Stimulated activated CD4-positive, alpha-beta T cell treated with anti-CD3 and anti-CD28 coated beads, Interleukin-2, amount 100 ng/mL, for 24 hours (primary cell): Measurements from ENCODE around the gene CD99.
"Not testable (repeated sequence)": the region's sequence is repeated elsewhere in the genome, so short reads cannot be mapped to it uniquely, and the experiment has no call there.

Experiments used
- DNase-seq, 2 donors: peaks; one replicate each; pipeline ENCODE4 v3.0.0-alpha.2; 2020

Gene CD99

DNA sequence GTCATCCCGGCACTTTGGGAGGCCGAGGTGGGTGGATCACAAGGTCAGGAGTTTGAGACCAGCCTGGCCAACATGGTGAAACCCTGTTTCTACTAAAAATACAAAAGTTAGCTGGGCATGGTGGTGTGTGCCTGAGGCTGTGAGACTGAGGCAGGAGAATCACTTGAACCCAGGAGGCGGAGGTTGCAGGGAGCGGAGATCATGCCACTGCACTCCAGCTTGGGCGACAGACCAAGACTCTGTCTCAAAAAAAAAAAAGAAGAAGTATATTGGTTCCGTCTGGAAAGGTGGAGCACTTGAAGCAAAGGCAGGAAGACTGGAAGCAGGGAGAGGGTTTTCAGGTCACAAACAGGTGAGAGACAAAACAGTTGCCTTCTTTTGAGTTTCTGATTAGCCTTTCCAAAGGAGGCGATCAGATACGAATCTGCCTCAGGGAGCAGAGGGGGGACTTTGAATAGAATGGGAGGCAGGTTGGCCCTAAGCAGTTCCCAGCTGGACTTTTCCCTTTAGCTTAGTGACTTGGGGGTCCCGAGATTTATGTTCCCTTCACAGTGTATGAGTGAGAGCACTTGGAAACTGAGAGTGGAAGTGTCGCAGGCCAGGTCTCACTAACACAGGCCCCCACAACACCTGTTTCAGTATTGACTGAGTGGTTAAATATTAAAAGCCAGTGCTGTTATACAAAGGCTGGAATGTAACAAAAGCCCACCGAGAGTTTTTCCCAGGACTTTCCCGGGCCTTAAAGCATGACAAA lies 89.6 kb downstream of the CD99 start:
- not testable (repeated sequence) for DNase-seq

- no peak for DNase-seq
These were observed 90.1 kb downstream of the CD99 start for GRCh38 chrX:2781226-2781571.

GRCh38 chrX:2781698-2782097 lies 90.6 kb downstream of the CD99 start:
- no peak for DNase-seq

- DNase-seq: no peak
These were observed 91.1 kb downstream of the CD99 start for GRCh38 chrX:2782171-2782570.

DNA sequence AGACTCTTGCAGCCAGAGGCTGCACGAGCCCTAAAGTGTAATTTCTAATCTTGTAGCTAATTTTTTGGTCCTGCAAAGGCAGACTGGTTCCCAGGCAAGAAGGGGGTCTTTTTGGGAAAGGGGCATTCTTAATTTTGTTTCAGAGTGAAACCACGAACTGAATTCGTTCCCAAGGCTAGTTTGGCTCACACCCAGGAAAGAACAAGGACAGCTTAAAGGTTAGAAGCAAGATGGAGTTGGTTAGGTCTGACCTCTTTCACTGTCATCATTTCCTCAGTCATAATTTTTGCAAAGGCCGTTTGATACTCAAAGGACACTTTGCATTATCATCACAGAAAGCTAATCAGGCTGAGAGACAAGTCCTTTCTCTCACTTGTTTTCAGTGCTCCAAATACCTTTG lies 91.7 kb downstream of the CD99 start:
- no peak for DNase-seq

DNA sequence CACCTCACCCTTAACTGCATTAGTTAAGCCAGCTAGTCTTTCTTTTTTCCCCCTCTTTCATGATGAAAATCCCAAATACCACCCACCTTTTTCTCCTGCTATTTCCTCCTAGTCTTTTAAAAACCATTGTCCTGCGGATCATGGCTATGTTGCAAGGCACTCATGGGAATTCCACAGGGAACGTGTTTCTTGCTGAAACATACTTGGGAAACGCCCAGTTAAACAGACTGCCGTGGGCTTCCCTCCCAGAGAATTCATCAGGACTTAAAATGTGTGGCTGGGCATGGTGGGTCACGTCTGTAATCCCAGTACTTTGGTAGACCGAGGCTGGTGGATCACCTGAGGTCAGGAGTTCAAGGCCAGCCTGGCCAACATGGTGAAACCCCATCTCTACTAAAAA lies 92.9 kb downstream of the CD99 start:
- no peak for DNase-seq

DNA sequence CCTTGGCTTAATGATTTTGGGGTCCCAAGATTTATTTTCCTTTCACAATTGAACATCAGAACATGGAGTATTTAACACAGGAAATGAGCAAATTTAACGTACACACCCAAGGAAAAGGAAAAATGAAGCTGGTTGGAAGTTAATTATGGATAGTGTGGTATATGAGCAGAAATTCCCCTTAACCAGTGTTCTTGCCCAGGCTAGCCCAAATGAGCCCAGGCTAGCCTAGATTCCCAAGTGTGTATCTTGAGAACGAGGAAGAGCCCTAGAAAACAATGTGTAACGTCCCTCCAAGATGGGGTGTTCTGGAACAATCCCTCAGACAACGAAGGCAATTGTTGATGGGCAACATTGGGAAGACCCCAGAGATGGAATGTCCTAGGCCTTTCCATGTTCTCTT lies 94.4 kb downstream of the CD99 start:
- DNase-seq: no peak

DNA sequence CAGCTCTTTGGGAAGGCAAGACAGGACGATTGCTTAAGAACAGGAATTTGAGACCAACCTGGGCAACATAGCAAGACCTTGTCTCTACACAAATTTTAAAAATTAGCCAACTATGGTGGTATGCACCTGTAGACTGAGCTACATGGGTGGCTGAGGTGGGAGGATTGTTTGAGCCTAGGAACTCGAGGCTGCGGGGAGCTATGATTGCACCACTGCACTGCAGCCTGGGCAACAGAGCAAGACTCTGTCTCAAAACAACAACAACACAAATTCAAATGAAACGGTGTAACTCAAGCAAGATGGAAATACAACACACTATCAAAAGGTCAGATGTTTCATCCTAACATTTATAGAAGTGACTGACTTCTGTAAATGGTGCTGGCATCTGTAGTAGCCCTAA lies 97.9 kb downstream of the CD99 start:
- no peak for DNase-seq

GRCh38 chrX:2789569-2789968 lies 98.5 kb downstream of the CD99 start:
- no peak for DNase-seq
